GM19099 (cell line): Measurements from ENCODE around the gene RASSF8.

Experiments used
- POLR2A ChIP-seq: IDR thresholded peaks from 3 replicates; pipeline ENCODE4 v1.6.1; 2011; ENCODE audit warnings: low read depth; ENCODE audit not compliant: insufficient read length; ENCODE audit errors: extremely low read depth

The RASSF8 gene

GRCh38 chr12:26029736-26030022 lies 71.2 kb downstream of the RASSF8 start:
- TF ChIP-seq POLR2A, result no peak

- TF ChIP-seq POLR2A, result no peak
Measured at GRCh38 chr12:26030371-26030770, 71.9 kb downstream of the RASSF8 start.

GRCh38 chr12:26031318-26031717 lies 72.8 kb downstream of the RASSF8 start:
- TF ChIP-seq POLR2A, result no peak

GRCh38 chr12:26031827-26032226 lies 73.3 kb downstream of the RASSF8 start:
- no peak for TF ChIP-seq POLR2A

- no peak for TF ChIP-seq POLR2A
Measured at GRCh38 chr12:26032290-26032689, 73.8 kb downstream of the RASSF8 start.

GRCh38 chr12:26032719-26033241 lies 74.3 kb downstream of the RASSF8 start:
- no peak for TF ChIP-seq POLR2A

- TF ChIP-seq POLR2A, result no peak
Measured at GRCh38 chr12:26034371-26035142, 76.1 kb downstream of the RASSF8 start.

GRCh38 chr12:26036877-26037276 lies 78.4 kb downstream of the RASSF8 start:
- TF ChIP-seq POLR2A, result no peak

- no peak for TF ChIP-seq POLR2A
Measured at GRCh38 chr12:26037615-26038220, 79.2 kb downstream of the RASSF8 start.

- no peak for TF ChIP-seq POLR2A
Measured at GRCh38 chr12:26042645-26043044, 84.2 kb downstream of the RASSF8 start.

- no peak for TF ChIP-seq POLR2A
Measured at GRCh38 chr12:26043135-26044006, 84.9 kb downstream of the RASSF8 start.

- no peak for TF ChIP-seq POLR2A
Measured at GRCh38 chr12:26044007-26044394, 85.5 kb downstream of the RASSF8 start.

- TF ChIP-seq POLR2A, result no peak
Measured at GRCh38 chr12:26044592-26044991, 86.1 kb downstream of the RASSF8 start.

GRCh38 chr12:26046203-26046602 lies 87.7 kb downstream of the RASSF8 start:
- TF ChIP-seq POLR2A, result no peak

GRCh38 chr12:26046906-26047305 lies 88.4 kb downstream of the RASSF8 start:
- no peak for TF ChIP-seq POLR2A
